M059J (cell line): ENCODE results near the gene QRICH2. TPM values are rescaled to one million over a fixed set of nuclear protein-coding genes. Genes with fewer than 3 reads are reported as not detected.

Experiments used
- total RNA-seq: library from RNA; depleted of rRNA; stranded (reverse); fragments of >200 nt; shearing (Covaris generic); gene quantifications from 2 replicates; pipeline ENCODE4 v1.2.3, GENCODE V29; 2014; rRNA removed

The QRICH2 gene
- total RNA-seq, 1 experiment from 2014 or later: 1.9 TPM

Other genes starting within 250 kb of the QRICH2 start
- gene SRP68, start 235.8 kb downstream of the QRICH2 start, total RNA-seq: 19.0 and 28.5 TPM in 2 replicates
- 0.30 and 0.96 TPM in 2 replicates for gene GALR2, start 233.5 kb downstream of the QRICH2 start, total RNA-seq
- gene ZACN, start 229.1 kb downstream of the QRICH2 start, total RNA-seq: 0.02 TPM in 1 of 2 replicates, not detected in the other
- gene EXOC7, start 204.5 kb downstream of the QRICH2 start, total RNA-seq: 39.0 and 69.9 TPM in 2 replicates
- gene FOXJ1, start 167.0 kb downstream of the QRICH2 start, total RNA-seq: not detected in 2 replicates
- 4.1 and 6.7 TPM in 2 replicates for gene RNF157, start 67.8 kb downstream of the QRICH2 start, total RNA-seq
- gene UBALD2, start 42.9 kb downstream of the QRICH2 start, total RNA-seq: 11.8 and 25.6 TPM in 2 replicates
- gene PRPSAP1, start 45.6 kb upstream of the QRICH2 start, total RNA-seq: 36.8 and 52.9 TPM in 2 replicates
- gene SPHK1, start 76.3 kb upstream of the QRICH2 start, total RNA-seq: 33.8 and 41.2 TPM in 2 replicates
- gene UBE2O, start 144.9 kb upstream of the QRICH2 start, total RNA-seq: 9.8 and 18.5 TPM in 2 replicates
- not detected in 2 replicates for gene AANAT, start 159.3 kb upstream of the QRICH2 start, total RNA-seq
- 18.1 and 23.2 TPM in 2 replicates for gene RHBDF2, start 193.1 kb upstream of the QRICH2 start, total RNA-seq
- 0.62 TPM in 1 of 2 replicates, not detected in the other for gene CYGB, start 229.4 kb upstream of the QRICH2 start, total RNA-seq
- 0.02 and 1.4 TPM in 2 replicates for gene PRCD, start 231.8 kb upstream of the QRICH2 start, total RNA-seq